Activated naive CD4-positive, alpha-beta T cell treated with anti-CD3 and anti-CD28 coated beads, Interleukin-2, amount 10 ng/mL, durations not matched to agents 7 days and 5 days (primary cell): ENCODE measurements around the gene CACTIN.

ENCODE experiments used
- CTCF ChIA-PET: fragments of 350-600 bp; sonication (Branson Sonifier 250); formaldehyde crosslinking; loops from one replicate; lab custom pipeline; 2021; ENCODE audit warnings: antibody characterized with exemption; lab: Charles Lee
- DNase-seq: peaks from one replicate; pipeline ENCODE4 v3.0.0-alpha.2; 2020
- H3K27ac Mint-ChIP-seq: one replicate; pipeline ENCODE4 v1.8.0; 2021; ENCODE audit warnings: mild to moderate bottlenecking, moderate library complexity, mixed read lengths
- H3K27me3 Mint-ChIP-seq: one replicate; pipeline ENCODE4 v1.8.0; 2021; ENCODE audit warnings: mild to moderate bottlenecking, mixed read lengths
- H3K36me3 Mint-ChIP-seq: one replicate; pipeline ENCODE4 v1.8.0; 2021; ENCODE audit warnings: mixed read lengths
- H3K4me1 Mint-ChIP-seq: one replicate; pipeline ENCODE4 v1.8.0; 2021; ENCODE audit warnings: mixed read lengths
- H3K4me3 Mint-ChIP-seq: one replicate; pipeline ENCODE4 v1.8.0; 2021; ENCODE audit warnings: mild to moderate bottlenecking, moderate library complexity, mixed read lengths
- H3K9me3 Mint-ChIP-seq: one replicate; pipeline ENCODE4 v1.8.0; 2021; ENCODE audit warnings: mixed read lengths

Gene CACTIN

DNA sequence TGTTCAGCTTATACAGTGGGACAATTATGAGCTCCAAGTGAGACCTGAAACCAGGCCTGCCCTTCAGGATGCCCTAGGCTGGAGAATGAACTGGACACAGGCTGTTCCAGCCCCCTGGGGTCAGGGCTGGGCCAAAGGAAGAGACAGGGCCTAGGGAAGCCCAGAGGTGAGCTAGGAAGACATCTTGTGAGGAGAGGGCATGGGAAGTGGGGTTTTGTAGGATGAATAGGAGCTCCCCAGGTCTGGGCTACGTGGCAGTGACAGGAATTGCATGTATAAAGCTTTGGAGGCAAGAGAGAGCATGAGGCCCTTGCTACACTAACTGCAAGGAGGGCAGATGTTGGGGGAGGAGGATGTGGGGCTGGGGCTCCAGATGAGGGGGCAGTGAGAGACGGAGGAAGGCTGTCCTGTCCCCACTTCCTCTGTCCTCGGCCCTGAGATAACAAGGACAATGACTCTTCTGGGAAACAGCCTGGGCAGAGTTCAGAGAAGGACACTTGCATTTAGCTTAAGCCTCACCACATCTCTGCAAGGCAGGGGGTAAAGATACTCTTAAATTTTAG lies 18.4 kb downstream of the CACTIN start:
- Mint-ChIP-seq H3K9me3 (no peaks in the 10 kb centered on the region), H3K4me1 (peaks cover 17% of the 10 kb centered on the region), H3K27ac (no peak overlapping the region), H3K27me3 (peaks cover 14% of the 10 kb centered on the region), H3K36me3 (peaks cover 10% of the 10 kb centered on the region), H3K4me3 (peak overlapping the region; percentile 47)
- DNase-seq, result no peak
- CTCF ChIA-PET, result interaction anchor here (0.6 to 1.1 kb wide), 2 partner anchors 22 to 90 kb away, joined by 3 read pairs; partner anchors contain the start of gene GIPC3

DNA sequence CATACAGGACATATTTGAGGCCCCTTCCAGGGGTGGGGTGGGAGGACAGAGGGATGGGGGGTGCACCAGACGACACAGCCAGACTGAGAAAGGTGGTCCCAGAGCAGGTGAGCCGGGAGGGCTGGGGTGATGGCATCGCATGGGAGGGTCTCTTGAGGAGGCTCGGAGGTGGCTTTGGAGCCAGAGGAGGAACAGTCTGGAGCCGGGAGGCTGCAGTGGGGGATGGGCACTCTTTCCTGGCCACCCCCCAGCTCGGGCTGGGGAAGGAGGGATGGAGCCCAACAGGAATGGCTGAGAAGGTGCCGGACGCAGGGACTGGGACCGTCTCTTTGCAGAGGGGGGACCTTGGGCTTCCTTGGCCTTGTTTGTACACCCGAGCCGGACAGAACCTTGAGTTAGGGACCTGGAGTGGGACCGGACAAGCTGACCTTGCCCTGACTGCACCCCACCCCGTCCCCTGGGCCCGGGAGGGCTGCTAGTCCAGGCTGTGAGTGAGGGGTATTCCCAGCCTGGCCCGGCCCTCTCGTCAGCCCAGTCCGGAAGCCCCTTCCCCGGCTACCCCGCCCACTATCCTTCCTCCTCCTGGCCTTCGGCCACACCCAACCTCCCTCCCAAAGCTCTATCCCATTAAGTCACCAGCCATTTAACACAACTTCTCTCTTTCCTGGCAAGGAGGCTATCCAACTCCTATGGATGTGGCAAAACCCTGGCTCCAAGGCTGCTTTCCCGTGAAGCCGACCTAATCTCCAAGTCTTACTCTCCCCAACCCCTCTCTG lies 19.1 kb downstream of the CACTIN start:
- CTCF ChIA-PET, result no interaction called here
- no peak overlapping the region for H3K27ac Mint-ChIP-seq
- peaks cover 17% of the 10 kb centered on the region for H3K4me1 Mint-ChIP-seq

DNA sequence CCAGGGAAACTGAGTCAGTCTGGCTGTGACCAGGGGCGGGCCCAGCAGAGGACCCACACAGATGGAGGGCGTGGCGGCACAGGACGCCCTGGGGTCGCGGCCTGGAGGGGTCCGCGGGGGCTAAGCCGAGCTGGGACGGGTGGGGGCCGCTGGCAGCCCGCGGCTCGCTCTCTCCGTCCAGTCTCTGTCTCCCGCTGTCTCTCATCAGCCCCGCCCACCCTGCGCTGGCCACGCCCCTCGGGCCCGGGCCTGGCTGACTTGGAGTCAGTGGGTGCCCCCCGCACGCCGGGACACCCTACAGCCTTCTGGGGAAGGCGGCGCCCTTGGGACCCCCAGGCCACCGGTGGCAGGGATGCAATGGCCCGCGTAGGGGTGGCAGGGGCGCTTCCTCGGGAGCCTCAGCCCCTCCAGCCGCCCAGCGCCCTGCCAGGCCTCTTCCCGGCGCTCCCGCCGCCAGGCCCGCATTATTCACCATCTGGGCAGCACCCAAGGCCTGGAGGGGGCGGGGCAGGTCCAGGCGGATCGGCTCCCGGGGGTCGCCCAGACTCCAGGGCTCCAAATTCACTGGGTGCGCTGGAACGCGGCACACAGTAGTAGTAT lies 19.8 kb downstream of the CACTIN start, which contains the start of gene TBXA2R:
Gene TBXA2R (minus strand): TSS at position 186 of the 600 bp plus-strand sequence. CDS start 6,241 bp downstream, outside the sequence.
- peaks cover 14% of the 10 kb centered on the region for H3K27me3 Mint-ChIP-seq
- peak within 1 kb of the TSS; percentile 62 for H3K4me3 Mint-ChIP-seq
- H3K36me3 Mint-ChIP-seq, result peaks cover 6% of the 10 kb centered on the region
- CTCF ChIA-PET, result no interaction called here
- H3K27ac Mint-ChIP-seq, result no peak within 1 kb of the TSS
- no peaks in the 10 kb centered on the region for H3K9me3 Mint-ChIP-seq
- peak; percentile 73 for DNase-seq
- peaks cover 17% of the 10 kb centered on the region for H3K4me1 Mint-ChIP-seq

More for the DNA sequence above, 19.1 kb downstream of the CACTIN start:
- Mint-ChIP-seq H3K36me3 (peaks cover 10% of the 10 kb centered on the region), H3K27me3 (peaks cover 14% of the 10 kb centered on the region), H3K4me3 (peak overlapping the region; percentile 62), H3K9me3 (no peaks in the 10 kb centered on the region)
- DNase-seq, result no peak

DNA sequence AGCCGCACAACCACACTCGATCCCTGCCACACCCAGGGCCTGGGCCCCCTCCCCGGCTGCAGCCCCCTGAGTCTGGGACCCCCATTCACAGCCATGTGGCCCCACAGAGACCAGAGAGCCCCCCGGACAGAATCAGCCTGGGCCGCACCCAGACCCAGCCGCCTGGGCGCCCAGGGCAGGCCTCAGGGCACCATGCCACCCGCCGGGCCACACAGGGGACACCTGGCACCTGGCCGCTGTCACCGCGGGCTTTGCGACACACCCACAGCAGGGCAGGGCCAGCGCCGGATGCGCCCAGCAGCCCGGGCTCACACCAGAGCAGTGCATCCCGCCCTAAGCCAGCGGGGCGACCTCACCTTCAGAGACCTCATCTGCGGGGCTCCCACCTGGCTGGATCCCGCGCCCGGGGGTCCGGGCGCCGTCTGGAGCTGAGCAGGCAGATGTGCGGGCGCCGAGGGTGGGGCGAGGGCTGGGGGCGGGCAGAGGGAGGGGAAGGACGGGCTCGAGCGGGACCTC lies 20.4 kb downstream of the CACTIN start:
- Mint-ChIP-seq H3K36me3 (peaks cover 4% of the 10 kb centered on the region), H3K9me3 (no peaks in the 10 kb centered on the region), H3K27ac (no peak overlapping the region), H3K4me3 (peak overlapping the region; percentile 52), H3K27me3 (peaks cover 14% of the 10 kb centered on the region), H3K4me1 (peaks cover 17% of the 10 kb centered on the region)
- CTCF ChIA-PET, result no interaction called here
- DNase-seq, result peak; percentile 67

DNA sequence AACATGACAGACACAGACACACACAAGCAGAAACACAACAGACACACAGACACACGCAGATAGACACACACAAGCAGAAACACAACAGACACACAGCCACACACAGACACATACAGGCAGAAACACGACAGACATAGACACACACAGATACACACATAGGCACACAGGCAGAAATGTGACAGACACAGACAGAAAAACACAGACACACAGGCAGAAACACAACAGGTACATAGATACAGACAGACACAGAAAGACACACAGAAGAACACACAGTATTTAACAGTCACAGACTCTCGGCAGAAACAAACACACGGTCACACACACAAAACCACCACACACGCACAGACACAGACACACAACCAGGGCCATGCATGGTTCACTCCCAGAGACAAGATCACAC lies 20.8 kb downstream of the CACTIN start:
- DNase-seq, result no peak

DNA sequence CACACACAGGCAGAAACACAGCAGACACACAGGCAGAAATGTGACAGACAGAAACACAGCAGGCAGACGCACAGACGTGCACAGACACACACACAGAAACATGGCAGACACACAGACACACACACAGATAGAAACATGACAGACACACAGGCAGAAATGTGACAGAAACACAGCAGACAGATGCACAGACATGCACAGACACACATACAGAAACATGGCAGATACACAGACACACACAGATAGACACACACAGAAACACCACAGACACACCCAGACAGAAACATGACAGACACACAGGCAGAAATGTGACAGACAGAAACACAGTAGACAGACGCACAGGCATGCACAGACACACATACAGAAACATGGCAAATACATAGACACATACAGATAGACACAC lies 21.2 kb downstream of the CACTIN start:
- Mint-ChIP-seq H3K27me3 (peaks cover 14% of the 10 kb centered on the region), H3K36me3 (peaks cover 2% of the 10 kb centered on the region), H3K4me3 (no peak overlapping the region), H3K4me1 (peaks cover 17% of the 10 kb centered on the region), H3K9me3 (no peaks in the 10 kb centered on the region), H3K27ac (no peak overlapping the region)
- DNase-seq, result no peak
- CTCF ChIA-PET, result no interaction called here

More for the DNA sequence above, 20.8 kb downstream of the CACTIN start:
- peaks cover 4% of the 10 kb centered on the region for H3K36me3 Mint-ChIP-seq
- CTCF ChIA-PET, result no interaction called here
- no peak overlapping the region for H3K4me3 Mint-ChIP-seq
- no peaks in the 10 kb centered on the region for H3K9me3 Mint-ChIP-seq
- H3K27ac Mint-ChIP-seq, result no peak overlapping the region
- peaks cover 14% of the 10 kb centered on the region for H3K27me3 Mint-ChIP-seq
- H3K4me1 Mint-ChIP-seq, result peaks cover 17% of the 10 kb centered on the region

DNA sequence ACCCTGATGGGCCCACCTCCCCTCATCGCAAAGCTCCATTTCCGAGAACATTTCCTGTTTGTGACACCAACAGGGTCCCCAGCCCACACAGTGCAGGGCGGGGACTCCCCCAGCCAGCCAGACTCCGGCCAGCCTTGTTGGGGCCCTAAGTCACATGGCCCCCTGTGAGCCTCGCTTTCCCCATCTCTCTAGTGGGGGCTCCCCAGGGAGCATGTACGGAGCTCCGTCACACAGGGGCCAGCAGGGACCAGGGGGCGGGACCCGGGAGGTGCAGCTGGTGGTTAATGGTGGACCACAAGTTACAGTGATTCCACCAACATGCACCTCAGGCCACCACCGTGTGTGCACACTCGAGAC lies 21.6 kb downstream of the CACTIN start:
- Mint-ChIP-seq H3K27me3 (peaks cover 14% of the 10 kb centered on the region), H3K4me1 (peaks cover 17% of the 10 kb centered on the region), H3K9me3 (no peaks in the 10 kb centered on the region), H3K27ac (no peak overlapping the region), H3K36me3 (peaks cover 2% of the 10 kb centered on the region), H3K4me3 (no peak overlapping the region)
- DNase-seq, result peak; percentile 63
- CTCF ChIA-PET, result no interaction called here

DNA sequence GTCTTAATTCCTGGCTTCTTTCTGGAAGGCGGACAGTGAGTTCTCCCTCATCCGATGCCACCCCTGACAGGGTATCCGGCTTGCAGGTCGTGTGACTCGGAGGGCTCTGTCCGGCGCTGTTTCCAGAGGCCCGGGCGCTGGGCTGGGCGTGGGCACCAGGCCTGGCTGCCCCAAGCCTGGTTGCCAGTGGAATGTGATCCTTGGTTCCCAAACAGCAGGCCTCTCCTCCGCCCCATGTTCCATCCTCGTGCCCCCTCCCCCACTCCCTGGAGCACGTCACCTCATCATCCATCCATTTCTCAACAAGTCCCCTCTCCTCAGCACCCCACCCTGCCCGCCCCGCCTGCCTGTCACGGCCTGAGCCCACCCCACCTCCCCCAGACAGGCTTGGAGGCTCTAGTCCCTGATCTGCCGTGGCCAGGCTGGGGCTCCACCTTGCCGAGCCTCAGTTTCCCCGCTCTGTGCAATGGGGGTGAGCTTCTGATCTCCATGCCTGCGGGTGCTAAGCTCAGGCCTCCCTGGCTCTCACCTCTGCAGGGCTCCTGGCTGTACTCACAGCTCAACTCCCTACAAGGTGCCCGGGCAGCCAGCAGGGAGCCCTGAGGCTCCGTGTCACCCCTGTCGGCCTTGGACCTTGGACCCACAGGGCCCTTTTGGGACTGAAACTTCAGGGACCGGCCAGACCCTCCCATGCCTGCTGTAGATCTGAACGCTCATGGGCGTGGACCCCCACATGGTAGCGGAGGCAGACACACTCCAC lies 22.2 kb downstream of the CACTIN start:
- Mint-ChIP-seq H3K36me3 (peaks cover 2% of the 10 kb centered on the region), H3K4me3 (peak overlapping the region; percentile 35)
- no peak for DNase-seq

DNA sequence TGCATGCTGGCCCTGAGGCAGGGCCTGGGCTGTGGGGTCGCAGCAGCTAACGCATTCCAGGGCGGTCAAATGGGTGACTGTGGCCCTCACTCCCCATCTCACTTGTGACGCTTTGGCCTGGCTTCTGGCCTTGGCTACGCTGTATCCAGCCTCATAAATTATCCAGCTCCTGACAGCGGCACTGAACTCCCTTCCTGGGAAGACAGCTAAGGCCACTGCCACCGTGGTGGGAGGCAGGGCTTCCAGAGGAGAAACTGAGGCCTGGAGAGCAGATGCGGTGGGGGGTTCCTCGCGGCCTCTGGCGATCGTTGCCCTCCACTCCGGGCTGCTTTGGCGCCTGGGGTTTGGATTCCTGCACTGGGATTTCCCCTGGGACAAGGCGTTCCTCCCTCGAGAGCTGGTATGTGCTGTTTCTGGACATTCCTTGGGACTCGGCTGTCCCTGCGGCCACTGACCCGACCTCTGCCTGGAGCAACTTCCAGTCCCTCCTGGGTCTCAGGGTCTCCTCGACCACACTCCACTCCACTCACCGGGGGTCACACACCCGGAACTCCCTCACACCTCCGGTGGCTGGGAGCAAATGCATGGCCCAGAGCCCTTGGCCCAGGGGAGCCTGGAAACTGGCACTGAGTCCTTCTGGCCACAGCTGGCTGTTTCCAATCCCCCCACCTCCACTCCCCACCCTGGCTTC lies 23.3 kb downstream of the CACTIN start:
- Mint-ChIP-seq H3K4me1 (peaks cover 10% of the 10 kb centered on the region), H3K4me3 (no peak overlapping the region), H3K27me3 (peaks cover 13% of the 10 kb centered on the region), H3K36me3 (peaks cover 2% of the 10 kb centered on the region), H3K9me3 (no peaks in the 10 kb centered on the region), H3K27ac (no peak overlapping the region)
- no peak for DNase-seq
- CTCF ChIA-PET, result interaction anchor here (0.9 kb wide), 1 partner anchor 16 kb away, joined by 3 read pairs; no protein-coding TSS in a partner anchor

More for the DNA sequence above, 22.2 kb downstream of the CACTIN start:
- peaks cover 14% of the 10 kb centered on the region for H3K4me1 Mint-ChIP-seq
- H3K27me3 Mint-ChIP-seq, result peaks cover 14% of the 10 kb centered on the region
- H3K9me3 Mint-ChIP-seq, result no peaks in the 10 kb centered on the region
- H3K27ac Mint-ChIP-seq, result no peak overlapping the region
- CTCF ChIA-PET, result no interaction called here

DNA sequence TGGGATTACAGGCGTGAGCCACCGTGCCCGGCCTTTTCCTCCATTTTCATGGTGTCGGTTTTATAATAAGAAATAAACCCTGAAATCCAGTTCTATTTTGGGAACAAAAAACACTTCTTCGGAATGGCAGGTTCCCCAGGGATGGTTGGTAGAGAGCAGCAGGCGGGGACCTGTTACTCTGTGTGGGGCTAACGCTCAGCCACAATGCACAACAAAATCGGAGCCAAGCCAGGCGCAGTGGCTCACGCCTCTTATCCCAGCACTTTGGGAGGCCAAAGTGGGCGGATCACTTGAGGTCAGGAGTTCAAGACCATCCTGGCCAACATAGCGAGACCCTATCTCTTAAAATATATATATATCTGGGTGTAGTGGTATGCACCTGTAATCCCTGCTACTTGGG lies 25.6 kb downstream of the CACTIN start:
- Mint-ChIP-seq H3K4me3 (no peak overlapping the region), H3K27ac (no peak overlapping the region), H3K27me3 (no peaks in the 10 kb centered on the region), H3K4me1 (no peaks in the 10 kb centered on the region), H3K9me3 (no peaks in the 10 kb centered on the region), H3K36me3 (no peaks in the 10 kb centered on the region)
- no peak for DNase-seq
- CTCF ChIA-PET, result no interaction called here

DNA sequence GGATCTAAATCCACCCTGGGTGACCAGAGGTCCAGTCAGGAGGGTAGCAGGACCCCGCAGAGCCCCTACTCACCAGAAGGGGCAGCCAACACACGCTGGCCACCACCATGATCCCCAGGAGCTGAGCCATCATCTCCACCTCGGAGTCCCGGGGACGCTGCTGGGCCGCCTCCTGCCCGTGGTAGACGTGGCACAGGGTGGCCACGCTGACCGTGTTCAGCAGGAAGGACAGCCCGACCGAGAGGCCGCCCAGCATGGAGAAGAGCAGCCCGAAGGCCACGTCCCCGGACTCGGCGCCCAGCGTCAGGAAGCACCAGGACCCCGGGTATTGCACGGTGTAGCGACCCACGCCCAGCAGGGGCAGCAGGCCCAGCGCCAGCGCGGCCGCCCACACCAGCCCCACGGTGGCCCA lies 26.8 kb downstream of the CACTIN start:
- Mint-ChIP-seq H3K4me3 (no peak overlapping the region), H3K36me3 (no peaks in the 10 kb centered on the region), H3K27ac (no peak overlapping the region), H3K4me1 (no peaks in the 10 kb centered on the region), H3K27me3 (no peaks in the 10 kb centered on the region), H3K9me3 (no peaks in the 10 kb centered on the region)
- no peak for DNase-seq
- CTCF ChIA-PET, result no interaction called here

DNA sequence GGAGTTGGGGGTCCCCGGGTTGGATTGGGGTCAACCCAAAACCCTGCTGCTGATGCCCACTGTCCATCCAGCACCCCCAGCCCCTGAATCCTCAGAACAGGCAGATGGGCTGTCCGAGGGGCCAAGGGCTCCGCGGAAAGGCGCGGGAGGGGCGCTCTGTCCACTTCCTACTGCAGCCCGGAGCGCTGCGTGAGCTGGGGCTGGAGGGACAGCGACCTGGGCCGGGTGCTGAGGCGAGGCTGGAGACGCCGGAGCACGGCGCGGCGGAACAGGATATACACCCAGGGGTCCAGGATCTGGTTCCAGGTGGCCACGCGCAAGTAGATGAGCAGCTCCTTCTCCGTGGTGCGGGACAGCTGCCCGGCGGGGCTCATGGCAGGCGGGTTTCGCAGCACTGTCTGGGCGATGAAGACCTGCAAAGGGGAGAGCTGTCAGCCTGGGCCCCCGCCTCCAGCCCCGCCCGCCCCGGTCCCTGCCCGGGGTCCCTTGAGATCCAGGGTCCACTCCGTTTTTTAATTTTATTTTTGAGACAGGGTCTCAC lies 31.0 kb downstream of the CACTIN start:
- peaks cover 4% of the 10 kb centered on the region for H3K27me3 Mint-ChIP-seq
- H3K36me3 Mint-ChIP-seq, result no peaks in the 10 kb centered on the region
- H3K4me3 Mint-ChIP-seq, result no peak overlapping the region
- no peaks in the 10 kb centered on the region for H3K4me1 Mint-ChIP-seq
- H3K9me3 Mint-ChIP-seq, result peaks cover 5% of the 10 kb centered on the region
- CTCF ChIA-PET, result no interaction called here
- DNase-seq, result no peak
- H3K27ac Mint-ChIP-seq, result no peak overlapping the region

DNA sequence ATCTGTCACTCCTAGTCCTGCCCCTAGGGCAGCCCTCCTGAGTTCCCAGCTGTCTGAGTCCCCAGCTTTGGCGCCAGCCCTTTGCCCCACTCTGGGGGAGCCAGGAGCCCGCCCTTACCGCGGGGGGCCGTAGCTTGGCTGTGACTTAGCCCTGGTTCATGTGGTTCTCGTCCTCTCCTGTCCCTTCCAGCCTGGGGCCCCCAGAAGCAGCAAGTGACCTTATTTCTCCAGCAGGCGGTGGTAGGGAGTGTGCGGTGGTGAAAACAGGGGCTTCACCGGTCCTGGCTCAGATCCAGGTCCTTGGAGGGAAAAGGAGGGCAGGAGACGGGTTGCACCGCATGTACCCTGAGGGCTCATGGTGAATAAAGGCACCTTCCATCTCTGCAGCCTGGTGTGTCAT lies 33.4 kb downstream of the CACTIN start:
- H3K27ac Mint-ChIP-seq, result no peak overlapping the region
- peaks cover 7% of the 10 kb centered on the region for H3K9me3 Mint-ChIP-seq
- H3K4me3 Mint-ChIP-seq, result no peak overlapping the region
- no peak for DNase-seq
- CTCF ChIA-PET, result interaction anchor here (1.1 kb wide), 1 partner anchor 48 kb away, joined by 3 read pairs; no protein-coding TSS in a partner anchor
- no peaks in the 10 kb centered on the region for H3K36me3 Mint-ChIP-seq
- H3K4me1 Mint-ChIP-seq, result no peaks in the 10 kb centered on the region
- peaks cover 4% of the 10 kb centered on the region for H3K27me3 Mint-ChIP-seq
